Neural cell (in vitro differentiated cells): ENCODE measurements around the gene MTIF2. TPM values are rescaled to one million over a fixed set of nuclear protein-coding genes. Genes with fewer than 3 reads are reported as not detected.

ENCODE experiments used
- H2AFZ ChIP-seq: fragments of 200-600, 300-800 bp; sonication (generic), shearing (Covaris generic); 2 replicates; pipeline ENCODE4 v1.6.0; 2014; ENCODE audit warnings: low read depth, mild to moderate bottlenecking, antibody characterized with exemption, low read length, moderate library complexity
- H3F3A ChIP-seq: fragments of 200-600 bp; shearing (Covaris generic); 2 replicates; pipeline ENCODE4 v1.6.1; 2016; ENCODE audit warnings: mild to moderate bottlenecking, moderate library complexity, mixed read lengths, antibody characterized with exemption, low read length; ENCODE audit not compliant: insufficient read depth, poor library complexity, severe bottlenecking
- H3K27ac ChIP-seq: fragments of 200-600, 300-800 bp; sonication (generic), shearing (Covaris generic); 2 replicates; pipeline ENCODE4 v1.5.1; 2014; ENCODE audit warnings: mild to moderate bottlenecking, low read length, moderate library complexity
- H3K27me3 ChIP-seq: fragments of 300-800, 200-600 bp; sonication (generic), shearing (Covaris generic); 2 replicates; pipeline ENCODE4 v1.6.0; 2014; ENCODE audit warnings: mild to moderate bottlenecking, low read depth, low read length, moderate library complexity; ENCODE audit not compliant: insufficient read depth
- H3K36me3 ChIP-seq: fragments of 300-800, 200-600 bp; sonication (generic), shearing (Covaris generic); 2 replicates; pipeline ENCODE4 v1.5.1; 2014; ENCODE audit warnings: mild to moderate bottlenecking, antibody characterized with exemption, low read length, moderate library complexity; ENCODE audit not compliant: insufficient read depth
- H3K4me2 ChIP-seq: fragments of 300-800, 200-600 bp; sonication (generic), shearing (Covaris generic); 2 replicates; pipeline ENCODE4 v1.6.0; 2014; ENCODE audit warnings: mild to moderate bottlenecking, low read length
- H3K4me3 ChIP-seq: fragments of 300-800, 200-600 bp; sonication (generic), shearing (Covaris generic); 2 replicates; pipeline ENCODE4 v1.5.1; 2014; ENCODE audit warnings: mild to moderate bottlenecking, low read length, moderate library complexity
- H3K79me2 ChIP-seq: fragments of 200-600 bp; shearing (Covaris generic); replicated peaks from 2 replicates; pipeline ENCODE4 v1.6.0; 2014; ENCODE audit warnings: mild to moderate bottlenecking, low read length, moderate library complexity; ENCODE audit not compliant: insufficient read depth
- H3K9ac ChIP-seq: fragments of 300-800, 200-600 bp; sonication (generic), shearing (Covaris generic); 2 replicates; pipeline ENCODE4 v1.6.1; 2016; ENCODE audit warnings: mild to moderate bottlenecking, low read length, mixed read lengths
- H3K9me2 ChIP-seq: fragments of 200-600 bp; shearing (Covaris generic); 2 replicates; pipeline ENCODE4 v1.6.1; 2016; ENCODE audit warnings: mild to moderate bottlenecking, low read length, mixed read lengths; ENCODE audit not compliant: insufficient read depth
- H3K9me3 ChIP-seq: fragments of 200-600, 300-800 bp; sonication (generic), shearing (Covaris generic); 2 replicates; pipeline ENCODE4 v1.6.1; 2016; ENCODE audit warnings: mild to moderate bottlenecking, mixed run types, low read length, moderate library complexity, mixed read lengths
- H4K20me1 ChIP-seq: fragments of 200-600 bp; shearing (Covaris generic); 2 replicates; pipeline ENCODE4 v1.6.1; 2016; ENCODE audit warnings: mild to moderate bottlenecking, mixed run types; ENCODE audit not compliant: insufficient read depth
- CTCF ChIP-seq: fragments of 450-650 bp; IDR thresholded peaks from 2 replicates; pipeline ENCODE4 v1.5.1; 2014; ENCODE audit warnings: antibody characterized with exemption, mild to moderate bottlenecking, moderate library complexity; ENCODE audit not compliant: poor library complexity, severe bottlenecking
- EP300 ChIP-seq: fragments of 450-650 bp; conservative IDR thresholded peaks from 2 replicates; pipeline ENCODE4 v1.6.1; 2014; ENCODE audit warnings: antibody characterized with exemption, mild to moderate bottlenecking, moderate library complexity; ENCODE audit not compliant: poor library complexity, severe bottlenecking
- EZH2 ChIP-seq: fragments of 200-600, 300-800 bp; shearing (Covaris generic), sonication (generic); IDR thresholded peaks from 2 replicates; pipeline ENCODE4 v1.6.1; 2014; ENCODE audit warnings: antibody characterized with exemption, low read length, borderline replicate concordance, mild to moderate bottlenecking; ENCODE audit not compliant: insufficient read depth, poor library complexity, severe bottlenecking
- MXI1 ChIP-seq: fragments of 450-650 bp; conservative IDR thresholded peaks from 2 replicates; pipeline ENCODE4 v1.6.1; 2014; ENCODE audit warnings: antibody characterized with exemption, mild to moderate bottlenecking; ENCODE audit not compliant: poor library complexity, severe bottlenecking
- POLR2AphosphoS5 ChIP-seq: IDR thresholded peaks from 2 replicates; pipeline ENCODE4 v1.6.1; 2012
- RAD21 ChIP-seq: fragments of 450-650 bp; conservative IDR thresholded peaks from 2 replicates; pipeline ENCODE4 v1.6.1; 2014; ENCODE audit warnings: antibody characterized with exemption, mild to moderate bottlenecking, moderate library complexity
- REST ChIP-seq: IDR thresholded peaks from 2 replicates; pipeline ENCODE4 v1.6.1; 2012; ENCODE audit warnings: borderline replicate concordance
- SMC3 ChIP-seq: fragments of 450-650 bp; conservative IDR thresholded peaks from 2 replicates; pipeline ENCODE4 v1.6.1; 2014; ENCODE audit warnings: antibody characterized with exemption, mild to moderate bottlenecking, moderate library complexity; ENCODE audit not compliant: poor library complexity
- TAF1 ChIP-seq: IDR thresholded peaks from 2 replicates; pipeline ENCODE4 v1.6.1; 2012; ENCODE audit warnings: low read depth
- polyA plus RNA-seq: library from polyadenylated mRNA; depleted of rRNA; stranded (reverse); fragments of >200 nt; gene quantifications from 2 replicates; pipeline ENCODE4 v1.2.3, GENCODE V29; 2014

The MTIF2 gene
- polyA plus RNA-seq, 1 donor from 2014 or later: 15.1 TPM

GRCh38 chr2:55225481-55226020 lies 43.5 kb downstream of the MTIF2 start:
- H4K20me1 ChIP-seq: no peaks in the 10 kb centered on the region
- H3K9me2 ChIP-seq: no peaks in the 10 kb centered on the region
- no peak overlapping the region for H2AFZ ChIP-seq
- TF ChIP-seq POLR2AphosphoS5 (no peak), TAF1 (no peak), EP300 (no peak), EZH2 (no peak), MXI1 (no peak), RAD21 (no peak), REST (no peak), SMC3 (no peak), CTCF (no peak)
- H3K4me3 ChIP-seq: no peak overlapping the region
- no peaks in the 10 kb centered on the region for H3K9me3 ChIP-seq
- H3K27me3 ChIP-seq: no peaks in the 10 kb centered on the region
- no peak overlapping the region for H3K4me2 ChIP-seq
- no peaks in the 10 kb centered on the region for H3K36me3 ChIP-seq
- no peak overlapping the region for H3K9ac ChIP-seq
- no peak overlapping the region for H3K27ac ChIP-seq
- no peaks in the 10 kb centered on the region for H3F3A ChIP-seq
- peaks cover 9% of the 10 kb centered on the region for H3K79me2 ChIP-seq

- Histone ChIP-seq H3K4me2 (no peak overlapping the region), H3K36me3 (no peaks in the 10 kb centered on the region), H3K27me3 (no peaks in the 10 kb centered on the region), H3K27ac (no peak overlapping the region), H3K9me3 (no peaks in the 10 kb centered on the region), H3K79me2 (peaks cover 6% of the 10 kb centered on the region), H2AFZ (no peak overlapping the region), H3F3A (no peaks in the 10 kb centered on the region), H4K20me1 (no peaks in the 10 kb centered on the region), H3K9me2 (no peaks in the 10 kb centered on the region), H3K4me3 (no peak overlapping the region), H3K9ac (no peak overlapping the region)
- TF ChIP-seq EP300 (no peak), MXI1 (no peak), REST (no peak), POLR2AphosphoS5 (no peak), TAF1 (no peak), RAD21 (no peak), EZH2 (no peak), CTCF (no peak), SMC3 (no peak)
Observed at GRCh38 chr2:55224761-55225261, 44.2 kb downstream of the MTIF2 start.
